ENCODE results near the gene COPS3.

COPS3 gene

DNA sequence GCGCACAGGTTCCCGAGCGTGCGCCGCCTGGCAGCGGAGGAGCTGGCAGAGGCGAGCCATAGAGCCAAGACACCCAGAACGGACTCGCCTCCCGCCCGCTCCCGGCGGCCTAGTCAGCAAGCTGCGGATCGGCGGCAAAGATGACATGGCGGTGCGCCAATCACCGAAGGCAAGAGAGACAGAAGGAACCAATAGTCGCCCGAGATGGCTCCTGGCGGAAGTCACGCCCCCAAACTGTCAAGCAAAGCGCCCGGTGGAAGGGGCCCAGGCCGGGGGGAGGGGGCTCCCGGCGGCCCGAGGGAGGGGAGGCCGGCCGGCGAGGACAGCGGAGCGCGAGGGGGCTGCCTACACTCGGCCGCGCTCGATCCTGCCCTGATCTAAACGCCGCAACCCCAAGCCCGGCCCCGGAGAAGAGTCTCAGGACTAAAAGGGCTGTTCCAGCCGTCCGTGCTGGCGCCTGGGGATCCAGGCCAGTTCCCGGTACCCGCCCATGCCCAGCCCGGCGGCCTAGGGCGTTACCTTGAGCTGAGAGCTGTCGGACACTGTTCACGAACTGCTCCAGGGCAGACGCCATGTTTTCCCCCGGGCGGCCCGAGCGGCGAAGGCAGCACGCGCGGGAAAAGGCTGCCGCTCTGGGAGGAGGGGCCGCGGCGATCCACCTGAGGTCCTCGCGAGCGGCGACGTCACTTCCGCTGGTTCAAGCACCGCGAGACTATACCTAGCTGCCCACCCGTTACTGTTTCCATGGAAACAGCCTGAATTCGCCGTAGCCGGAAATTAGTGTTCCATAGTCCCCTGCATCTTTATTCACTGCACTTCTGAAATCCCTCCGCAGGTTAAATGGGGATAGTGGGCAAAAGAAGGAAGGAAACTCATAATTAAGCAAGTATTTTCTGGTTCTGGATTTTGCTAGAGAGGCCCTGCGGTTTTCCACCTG is at the start of gene COPS3:
TSS of gene COPS3 (minus strand) at position 634 of the 937 bp plus-strand sequence. CDS start at position 574, 60 bp downstream.
- H3K4me3 ChIP-seq (ENCODE audit: low read depth, low read length), result peak within 1 kb of the TSS; percentile 97
- DNase-seq (ENCODE audit: low read depth), result peak; percentile 95
- in situ Hi-C loops (cut with HindIII; ENCODE audit: low sequenced_read_pairs), result no loop called here
- TF ChIP-seq, protein P1, sequence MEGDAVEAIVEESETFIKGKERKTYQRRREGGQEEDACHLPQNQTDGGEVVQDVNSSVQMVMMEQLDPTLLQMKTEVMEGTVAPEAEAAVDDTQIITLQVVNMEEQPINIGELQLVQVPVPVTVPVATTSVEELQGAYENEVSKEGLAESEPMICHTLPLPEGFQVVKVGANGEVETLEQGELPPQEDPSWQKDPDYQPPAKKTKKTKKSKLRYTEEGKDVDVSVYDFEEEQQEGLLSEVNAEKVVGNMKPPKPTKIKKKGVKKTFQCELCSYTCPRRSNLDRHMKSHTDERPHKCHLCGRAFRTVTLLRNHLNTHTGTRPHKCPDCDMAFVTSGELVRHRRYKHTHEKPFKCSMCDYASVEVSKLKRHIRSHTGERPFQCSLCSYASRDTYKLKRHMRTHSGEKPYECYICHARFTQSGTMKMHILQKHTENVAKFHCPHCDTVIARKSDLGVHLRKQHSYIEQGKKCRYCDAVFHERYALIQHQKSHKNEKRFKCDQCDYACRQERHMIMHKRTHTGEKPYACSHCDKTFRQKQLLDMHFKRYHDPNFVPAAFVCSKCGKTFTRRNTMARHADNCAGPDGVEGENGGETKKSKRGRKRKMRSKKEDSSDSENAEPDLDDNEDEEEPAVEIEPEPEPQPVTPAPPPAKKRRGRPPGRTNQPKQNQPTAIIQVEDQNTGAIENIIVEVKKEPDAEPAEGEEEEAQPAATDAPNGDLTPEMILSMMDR (IDR thresholded peaks at IDR 0.05; ENCODE audit: low read depth, low read length, missing control alignments), result no peak

DNA sequence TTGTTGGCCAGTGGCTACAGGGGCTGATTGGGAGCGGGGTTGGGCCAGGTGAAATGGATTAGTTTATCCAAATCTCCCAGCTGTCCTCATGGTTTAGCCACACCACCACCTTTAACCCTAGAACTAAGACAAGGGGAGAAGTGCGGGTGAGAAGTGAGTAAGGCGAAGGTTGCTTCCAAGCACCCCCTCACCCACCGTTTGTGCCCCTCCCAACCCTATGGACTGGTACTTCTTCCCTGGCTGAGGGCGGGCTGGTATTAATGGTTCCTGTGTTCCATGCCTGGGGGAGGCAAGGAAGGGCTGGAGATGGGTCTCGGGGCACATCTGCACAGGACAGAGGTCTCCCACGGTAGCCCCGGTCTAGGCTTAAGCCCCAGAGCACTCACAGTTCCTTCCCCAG is 47.2 kb upstream of the COPS3 start:
- no peak overlapping the region for H3K4me3 ChIP-seq (ENCODE audit: low read depth, low read length)
- TF ChIP-seq, protein P1 (IDR thresholded peaks at IDR 0.05; ENCODE audit: low read depth, low read length, missing control alignments), result no peak
- no peak for DNase-seq (ENCODE audit: low read depth)
- in situ Hi-C loops (cut with HindIII; ENCODE audit: low sequenced_read_pairs), result no loop called here

DNA sequence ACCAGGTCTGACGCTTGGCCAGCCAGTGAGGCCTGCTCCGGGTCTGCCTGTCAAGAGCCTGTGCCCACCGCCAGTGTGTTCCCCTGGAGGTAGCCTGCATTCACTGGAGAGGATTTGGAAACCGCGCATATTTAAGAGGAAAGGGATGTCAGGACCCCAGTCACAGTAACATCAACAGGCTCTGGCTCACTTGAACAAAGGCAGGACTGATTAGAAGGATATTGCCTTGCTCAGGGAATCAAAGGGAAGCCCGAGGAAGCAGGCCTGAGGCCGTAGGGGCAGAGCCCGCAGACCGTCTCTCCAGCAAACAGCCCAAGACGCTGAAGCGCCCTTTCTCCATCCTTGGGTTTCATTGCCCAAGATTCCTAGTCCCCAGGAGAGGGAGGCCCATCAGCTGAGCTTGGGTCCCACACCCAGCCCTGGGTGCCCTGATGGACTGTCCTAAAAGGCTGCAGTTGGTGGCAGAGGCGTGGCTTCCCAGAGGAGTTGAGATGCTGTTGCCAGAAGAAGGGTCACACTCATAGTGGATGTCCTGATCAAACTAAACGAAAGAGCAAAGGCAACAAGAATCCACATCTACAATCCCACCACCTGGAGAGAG is 45.3 kb upstream of the COPS3 start:
- in situ Hi-C loops (cut with HindIII; ENCODE audit: low sequenced_read_pairs), result no loop called here
- TF ChIP-seq, protein P1 (IDR thresholded peaks at IDR 0.05; ENCODE audit: low read depth, low read length, missing control alignments), result no peak
- H3K4me3 ChIP-seq (ENCODE audit: low read depth, low read length), result no peak overlapping the region

DNA sequence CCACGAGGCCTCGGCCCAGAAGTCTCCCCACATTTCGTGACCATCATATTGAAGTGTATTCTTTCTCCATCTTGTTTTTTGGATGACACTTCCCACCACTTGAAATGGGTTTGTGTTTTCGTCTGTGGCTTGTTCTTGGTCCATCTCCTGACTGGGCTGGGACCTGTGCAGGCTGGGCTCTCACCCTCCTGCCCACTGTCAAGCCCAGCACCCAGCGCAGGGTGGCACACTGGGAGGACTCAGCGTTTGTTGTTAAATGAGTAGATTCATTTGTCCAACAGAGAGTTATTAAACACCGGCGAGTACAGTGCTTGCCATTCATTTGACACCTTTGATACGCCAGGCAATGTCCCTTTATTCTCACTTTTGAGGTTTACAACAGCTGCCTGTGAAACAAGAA is 44.8 kb upstream of the COPS3 start:
- in situ Hi-C loops (cut with HindIII; ENCODE audit: low sequenced_read_pairs), result no loop called here
- TF ChIP-seq, protein P1 (IDR thresholded peaks at IDR 0.05; ENCODE audit: low read depth, low read length, missing control alignments), result no peak
- H3K4me3 ChIP-seq (ENCODE audit: low read depth, low read length), result no peak overlapping the region

More for the DNA sequence above, 45.3 kb upstream of the COPS3 start:
- no peak for DNase-seq (ENCODE audit: low read depth)

DNA sequence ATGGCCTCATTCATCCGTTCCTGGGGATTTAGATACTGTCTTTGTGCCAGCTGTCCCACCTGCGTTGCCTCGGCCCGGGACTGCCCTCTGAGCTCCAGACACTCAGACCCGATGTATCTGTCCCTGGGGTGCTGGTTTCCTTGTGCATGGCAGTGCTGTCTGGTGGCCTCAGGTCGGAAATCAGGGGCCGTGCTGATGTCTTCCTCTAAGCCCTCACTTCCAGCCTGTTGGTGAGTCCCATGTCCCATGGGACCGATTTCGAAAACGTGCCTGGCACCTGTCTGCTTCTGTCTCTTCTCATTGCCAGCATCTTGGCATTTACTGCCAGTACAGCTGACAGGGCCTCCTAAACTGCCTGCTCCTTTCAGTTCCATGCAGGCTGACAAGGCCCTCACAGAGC is 44.2 kb upstream of the COPS3 start:
- TF ChIP-seq, protein P1 (IDR thresholded peaks at IDR 0.05; ENCODE audit: low read depth, low read length, missing control alignments), result no peak
- no peak overlapping the region for H3K4me3 ChIP-seq (ENCODE audit: low read depth, low read length)
- in situ Hi-C loops (cut with HindIII; ENCODE audit: low sequenced_read_pairs), result no loop called here
- no peak for DNase-seq (ENCODE audit: low read depth)

More for the DNA sequence above, 44.8 kb upstream of the COPS3 start:
- DNase-seq (ENCODE audit: low read depth), result no peak

DNA sequence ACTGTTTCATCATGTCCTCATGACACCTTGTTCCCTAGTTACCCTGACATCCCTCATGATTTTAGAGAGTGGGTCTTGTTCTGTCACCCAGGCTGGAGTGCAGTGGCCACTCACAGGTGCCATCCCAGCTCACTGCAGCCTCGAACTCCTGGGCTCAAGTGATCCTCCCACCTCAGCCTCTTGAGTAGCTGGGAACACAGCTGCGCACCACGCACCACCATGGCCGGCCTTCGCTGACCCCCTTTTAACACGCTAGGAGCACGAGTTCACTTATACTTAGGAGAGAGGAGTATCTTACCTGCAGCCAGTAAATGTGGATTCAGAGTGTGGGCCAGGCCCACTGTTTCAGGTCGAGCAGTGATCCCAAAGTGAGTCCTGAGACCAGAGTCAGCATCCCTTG is 43.6 kb upstream of the COPS3 start:
- TF ChIP-seq, protein P1 (IDR thresholded peaks at IDR 0.05; ENCODE audit: low read depth, low read length, missing control alignments), result no peak
- in situ Hi-C loops (cut with HindIII; ENCODE audit: low sequenced_read_pairs), result no loop called here
- no peak for DNase-seq (ENCODE audit: low read depth)
- no peak overlapping the region for H3K4me3 ChIP-seq (ENCODE audit: low read depth, low read length)
